GM19463 (cell line): ENCODE data around the gene SLC22A9.
"Not testable (repeated sequence)": the region's sequence is repeated elsewhere in the genome, so short reads cannot be mapped to it uniquely, and the experiment has no call there.

Source experiments
- ATAC-seq: cut with Tn5 transposase; IDR thresholded peaks from one replicate; pipeline ENCODE4 v1.9.1; 2021; ENCODE audit warnings: mild to moderate bottlenecking, moderate library complexity; ENCODE audit not compliant: unreplicated experiment

The SLC22A9 gene

DNA sequence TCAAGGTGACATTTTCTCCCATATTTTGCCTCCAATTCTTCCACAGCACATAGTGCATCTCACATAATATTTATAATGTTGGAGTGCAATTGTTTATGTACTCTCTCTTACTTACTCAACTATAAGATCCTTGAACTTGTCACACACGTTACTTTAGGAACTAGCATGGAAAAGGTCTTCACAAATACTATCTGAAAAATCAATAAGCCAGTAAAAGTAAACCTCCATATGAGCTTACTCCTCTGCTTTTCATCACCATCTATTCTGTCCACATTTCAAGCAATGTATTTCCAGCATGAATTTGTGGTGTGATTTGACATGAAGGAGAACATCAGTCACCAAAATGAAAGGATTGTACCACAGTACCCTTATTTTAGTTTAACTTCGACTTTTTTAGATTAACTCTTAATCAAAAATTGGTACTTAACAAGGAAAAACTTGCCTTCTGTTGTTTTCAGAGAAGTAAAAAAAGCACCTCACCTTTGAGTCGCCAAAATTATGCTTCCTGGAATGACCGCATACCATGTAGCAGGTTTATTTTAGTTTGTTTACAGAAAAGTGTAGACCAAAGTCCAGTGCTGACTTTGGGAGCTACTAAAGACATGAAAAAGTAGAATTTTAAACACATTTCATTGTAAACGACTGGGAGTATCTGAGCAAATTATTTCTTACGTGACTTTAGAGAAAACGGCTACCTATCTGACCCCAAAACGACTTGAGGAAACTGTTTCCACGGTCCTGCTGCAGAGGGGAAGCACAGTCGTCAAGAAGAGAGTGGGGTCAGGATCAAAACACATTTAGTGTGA, at the start of gene SLC22A9:
Gene SLC22A9 (plus strand): TSS at position 621 of the 806 bp plus-strand sequence. CDS start 272 bp downstream, outside the sequence.
- no peak for ATAC-seq

- no peak for ATAC-seq
Observed at GRCh38 chr11:63321723-63322122, 47.9 kb upstream of the SLC22A9 start.

DNA sequence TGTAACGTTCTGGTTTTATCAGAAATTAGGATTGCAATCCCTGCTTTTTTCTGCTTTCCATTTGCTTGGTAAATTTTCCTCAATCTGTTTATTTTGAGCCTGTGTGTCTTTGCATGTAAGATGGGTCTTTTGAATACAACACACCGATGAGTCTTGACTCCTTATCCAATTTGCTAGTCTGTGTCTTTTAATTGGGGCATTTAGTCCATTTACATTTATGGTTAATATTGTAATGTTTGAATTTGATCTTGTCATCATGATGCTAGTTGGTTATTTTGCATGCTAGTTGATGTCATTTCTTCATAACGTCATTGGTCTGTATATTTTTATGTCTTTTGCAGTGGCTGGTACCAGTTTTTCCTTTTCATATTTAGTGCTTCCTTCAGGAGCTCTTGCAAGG, 34.5 kb upstream of the SLC22A9 start:
- not testable (repeated sequence) for ATAC-seq

GRCh38 chr11:63337070-63337469, 32.5 kb upstream of the SLC22A9 start:
- ATAC-seq = no peak

GRCh38 chr11:63343130-63343529, 26.5 kb upstream of the SLC22A9 start:
- no peak for ATAC-seq

DNA sequence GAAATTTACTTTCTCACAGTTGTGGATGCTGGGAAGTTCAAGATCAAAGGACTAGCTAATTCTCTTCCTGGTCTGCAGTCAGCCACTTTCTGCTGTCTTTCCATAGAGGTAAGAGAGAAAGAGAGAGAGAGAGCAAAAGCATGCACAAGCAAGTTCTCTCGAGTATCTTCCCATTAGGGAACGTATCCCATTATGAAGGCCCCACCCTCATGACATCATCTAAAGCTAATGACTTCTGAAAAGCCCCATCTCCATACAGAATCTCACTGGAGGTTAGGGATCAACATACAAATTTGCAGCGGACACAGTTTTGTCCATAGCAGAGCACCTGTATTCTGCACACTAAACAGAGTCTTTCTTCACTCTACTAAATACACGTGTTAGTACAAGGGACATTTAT, 17.4 kb upstream of the SLC22A9 start:
- ATAC-seq = no peak

GRCh38 chr11:63362196-63362793, 7.3 kb upstream of the SLC22A9 start:
- no peak for ATAC-seq

- no peak for ATAC-seq
Observed at GRCh38 chr11:63369971-63370588, 495 bp downstream of the SLC22A9 start.

DNA sequence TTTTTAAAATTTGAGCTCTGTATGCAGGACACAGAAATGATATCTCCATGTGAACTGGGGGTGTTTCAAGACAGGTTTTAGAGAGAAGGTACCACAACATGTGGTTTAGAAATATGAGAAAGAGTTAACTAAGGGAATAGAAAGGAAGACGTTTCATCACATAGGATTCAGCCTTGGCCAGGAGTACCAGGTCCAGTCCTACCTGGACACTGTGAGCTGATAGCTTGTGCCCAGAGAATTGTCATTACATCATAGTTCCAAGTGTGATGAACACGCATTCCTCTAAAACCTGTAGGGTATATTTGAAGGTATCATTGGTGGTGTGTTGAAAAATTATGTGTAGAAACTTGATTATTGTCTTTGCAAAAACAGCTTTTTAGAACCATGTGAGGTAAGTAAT, 1.8 kb downstream of the SLC22A9 start:
- no peak for ATAC-seq

GRCh38 chr11:63375434-63375833, 5.8 kb downstream of the SLC22A9 start:
- no peak for ATAC-seq

DNA sequence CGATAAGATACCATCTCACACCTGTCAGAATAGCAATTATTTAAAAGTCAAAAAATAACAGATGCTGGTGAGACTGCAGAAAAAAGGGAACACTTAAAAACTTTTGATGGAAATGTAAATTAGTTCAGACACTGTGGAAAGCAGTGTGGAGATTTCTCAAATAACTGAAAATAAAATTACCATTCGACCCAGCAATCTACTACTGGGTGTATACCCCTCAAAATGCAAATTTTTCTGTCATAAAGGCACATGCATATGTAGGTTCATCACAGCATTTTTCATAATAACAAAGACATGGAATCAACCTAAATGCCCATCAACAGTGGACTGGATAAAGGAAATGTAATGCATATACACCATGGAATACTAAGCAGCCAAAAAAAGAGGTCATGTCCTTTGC, 10.5 kb downstream of the SLC22A9 start:
- ATAC-seq = no peak

GRCh38 chr11:63395697-63396096, 26.1 kb downstream of the SLC22A9 start:
- ATAC-seq = no peak

- ATAC-seq = no peak
Observed at GRCh38 chr11:63404161-63404935, 34.8 kb downstream of the SLC22A9 start.

GRCh38 chr11:63405114-63405513, 35.5 kb downstream of the SLC22A9 start:
- ATAC-seq = no peak

GRCh38 chr11:63406458-63406857, 36.9 kb downstream of the SLC22A9 start:
- no peak for ATAC-seq

GRCh38 chr11:63417174-63417852, 47.7 kb downstream of the SLC22A9 start:
- no peak for ATAC-seq

GRCh38 chr11:63427971-63428508, 58.5 kb downstream of the SLC22A9 start:
- ATAC-seq = no peak

GRCh38 chr11:63430731-63431130, 61.1 kb downstream of the SLC22A9 start:
- ATAC-seq = not testable (repeated sequence)

DNA sequence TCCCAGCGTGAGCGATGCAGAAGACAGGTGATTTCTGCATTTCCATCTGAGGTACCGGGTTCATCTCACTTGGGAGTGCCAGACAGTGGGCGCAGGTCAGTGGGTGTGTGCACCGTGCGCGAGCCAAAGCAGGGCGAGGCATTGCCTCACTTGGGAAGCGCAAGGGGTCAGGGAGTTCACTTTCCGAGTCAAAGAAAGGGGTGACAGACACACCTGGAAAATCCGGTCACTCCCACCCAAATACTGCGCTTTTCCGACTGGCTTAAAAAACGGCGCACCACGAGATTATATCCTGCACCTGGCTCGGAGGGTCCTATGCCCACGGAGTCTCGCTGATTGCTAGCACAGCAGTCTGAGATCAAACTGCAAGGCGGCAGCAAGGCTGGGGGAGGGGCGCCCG, 65.8 kb downstream of the SLC22A9 start:
- not testable (repeated sequence) for ATAC-seq

DNA sequence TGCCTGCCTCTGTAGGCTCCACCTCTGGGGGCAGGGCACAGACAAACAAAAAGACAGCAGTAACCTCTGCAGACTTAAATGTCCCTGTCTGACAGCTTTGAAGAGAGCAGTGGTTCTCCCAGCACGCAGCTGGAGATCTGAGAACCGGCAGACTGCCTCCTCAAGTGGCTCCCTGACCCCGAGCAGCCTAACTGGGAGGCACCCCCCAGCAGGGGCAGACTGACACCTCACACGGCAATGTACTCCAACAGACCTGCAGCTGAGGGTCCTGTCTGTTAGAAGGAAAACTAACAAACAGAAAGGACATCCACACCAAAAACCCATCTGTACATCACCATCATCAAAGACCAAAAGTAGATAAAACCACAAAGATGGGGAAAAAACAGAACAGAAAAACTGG, 66.2 kb downstream of the SLC22A9 start:
- not testable (repeated sequence) for ATAC-seq
